A673 (cell line): ENCODE data around the gene RIPOR3. TPM values are rescaled to one million over a fixed set of nuclear protein-coding genes. Genes with fewer than 3 reads are reported as not detected.

Source experiments
- BruUV-seq: library from RNA; stranded (reverse); fragments of 400-500 nt; replicated peaks from 2 replicates; lab custom pipeline; 2021; lab: Mats Ljungman, UMichigan
- CTCF ChIA-PET: fragments of 300-600 bp; sonication (Branson Sonifier 250); formaldehyde crosslinking; loops from one replicate; lab custom pipeline; 2022; ENCODE audit warnings: antibody characterized with exemption; lab: Charles Lee
- POLR2A ChIA-PET: fragments of 300-600 bp; sonication (Branson Sonifier 250); formaldehyde crosslinking; loops from one replicate; lab custom pipeline; 2022; ENCODE audit warnings: antibody characterized with exemption; ENCODE audit not compliant: low non-redundant PET; lab: Charles Lee
- DNase-seq: peaks from one replicate; pipeline ENCODE4 v3.0.0-alpha.2; 2015; ENCODE audit warnings: low spot score
- H3K27ac ChIP-seq: fragments of 200-600 bp; sonication (generic); 2 replicates; pipeline ENCODE4 v1.5.1; 2016; ENCODE audit warnings: mixed run types, low read depth, mild to moderate bottlenecking, mixed read lengths, antibody characterized with exemption, low read length; ENCODE audit not compliant: poor library complexity, severe bottlenecking
- H3K27me3 ChIP-seq: fragments of 200-600 bp; sonication (generic); replicated peaks from 2 replicates; pipeline ENCODE4 v1.6.1; 2017; ENCODE audit warnings: mixed run types, low read depth, mild to moderate bottlenecking, mixed read lengths, antibody characterized with exemption, low read length; ENCODE audit not compliant: insufficient read depth, poor library complexity
- H3K36me3 ChIP-seq: fragments of 200-600 bp; sonication (generic); 2 replicates; pipeline ENCODE4 v1.6.1; 2016; ENCODE audit warnings: mixed run types, mild to moderate bottlenecking, mixed read lengths, antibody characterized with exemption, low read length; ENCODE audit not compliant: insufficient read depth, poor library complexity, severe bottlenecking
- H3K4me1 ChIP-seq: fragments of 200-600 bp; sonication (generic); 2 replicates; pipeline ENCODE4 v1.6.1; 2017; ENCODE audit warnings: mixed run types, mild to moderate bottlenecking, mixed read lengths, antibody characterized with exemption, low read length; ENCODE audit not compliant: insufficient read depth, poor library complexity, severe bottlenecking
- H3K4me3 ChIP-seq: fragments of 200-600 bp; sonication (generic); 2 replicates; pipeline ENCODE4 v1.5.1; 2016; ENCODE audit warnings: low read depth, mixed run types, mild to moderate bottlenecking, mixed read lengths, low read length; ENCODE audit not compliant: poor library complexity, severe bottlenecking
- H3K9me3 ChIP-seq: fragments of 200-600 bp; sonication (generic); 2 replicates; pipeline ENCODE4 v1.6.1; 2016; ENCODE audit warnings: mixed run types, low read depth, mild to moderate bottlenecking, mixed read lengths, antibody characterized with exemption, low read length; ENCODE audit not compliant: poor library complexity, severe bottlenecking
- EZH2 ChIP-seq: fragments of 200-600 bp; sonication (generic); IDR thresholded peaks from 2 replicates; pipeline ENCODE4 v1.6.1; 2017; ENCODE audit warnings: borderline replicate concordance, low read depth, mild to moderate bottlenecking, mixed read lengths, antibody characterized with exemption, low read length; ENCODE audit not compliant: poor library complexity, severe bottlenecking
- intact Hi-C: fragments of 100-400 bp; cut with micrococcal nuclease; formaldehyde crosslinking; loops from one replicate; pipeline ENCODE4 v1.10.0; 2022; ENCODE audit not compliant: unreplicated experiment
- total RNA-seq: library from RNA; stranded (reverse); gene quantifications from 2 replicates; pipeline ENCODE4 v1.2.3, GENCODE V29; 2021
- TF ChIP-seq, protein P1 (sequence below): fragments of 300-800, 200-600 bp; sonication (generic); conservative IDR thresholded peaks from 2 replicates; pipeline ENCODE4 v1.5.1; 2017; ENCODE audit warnings: low read depth, mild to moderate bottlenecking, antibody characterized with exemption, low read length, moderate library complexity, mixed read lengths

RIPOR3 gene
- total RNA-seq, 1 experiment from 2014 or later: 19.1 TPM

GRCh38 chr20:50628853-50629669 is 62.3 kb downstream of the RIPOR3 start:
- Histone ChIP-seq H3K4me3 (no peak overlapping the region), H3K36me3 (no peaks in the 10 kb centered on the region), H3K4me1 (peaks cover 21% of the 10 kb centered on the region), H3K27me3 (no peaks in the 10 kb centered on the region), H3K27ac (peak overlapping the region; percentile 65), H3K9me3 (no peaks in the 10 kb centered on the region)
- no peak for TF ChIP-seq EZH2
- TF ChIP-seq, protein P1, sequence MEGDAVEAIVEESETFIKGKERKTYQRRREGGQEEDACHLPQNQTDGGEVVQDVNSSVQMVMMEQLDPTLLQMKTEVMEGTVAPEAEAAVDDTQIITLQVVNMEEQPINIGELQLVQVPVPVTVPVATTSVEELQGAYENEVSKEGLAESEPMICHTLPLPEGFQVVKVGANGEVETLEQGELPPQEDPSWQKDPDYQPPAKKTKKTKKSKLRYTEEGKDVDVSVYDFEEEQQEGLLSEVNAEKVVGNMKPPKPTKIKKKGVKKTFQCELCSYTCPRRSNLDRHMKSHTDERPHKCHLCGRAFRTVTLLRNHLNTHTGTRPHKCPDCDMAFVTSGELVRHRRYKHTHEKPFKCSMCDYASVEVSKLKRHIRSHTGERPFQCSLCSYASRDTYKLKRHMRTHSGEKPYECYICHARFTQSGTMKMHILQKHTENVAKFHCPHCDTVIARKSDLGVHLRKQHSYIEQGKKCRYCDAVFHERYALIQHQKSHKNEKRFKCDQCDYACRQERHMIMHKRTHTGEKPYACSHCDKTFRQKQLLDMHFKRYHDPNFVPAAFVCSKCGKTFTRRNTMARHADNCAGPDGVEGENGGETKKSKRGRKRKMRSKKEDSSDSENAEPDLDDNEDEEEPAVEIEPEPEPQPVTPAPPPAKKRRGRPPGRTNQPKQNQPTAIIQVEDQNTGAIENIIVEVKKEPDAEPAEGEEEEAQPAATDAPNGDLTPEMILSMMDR: no peak
- intact Hi-C loops: no loop called here
- BruUV-seq: no TSS peak
- ChIA-PET POLR2A (no interaction called here), CTCF (no interaction called here)
- no peak for DNase-seq

GRCh38 chr20:50628332-50628731 is 63.0 kb downstream of the RIPOR3 start:
- peak; percentile 47 for DNase-seq
- no peak for TF ChIP-seq EZH2
- TF ChIP-seq, protein P1: no peak

DNA sequence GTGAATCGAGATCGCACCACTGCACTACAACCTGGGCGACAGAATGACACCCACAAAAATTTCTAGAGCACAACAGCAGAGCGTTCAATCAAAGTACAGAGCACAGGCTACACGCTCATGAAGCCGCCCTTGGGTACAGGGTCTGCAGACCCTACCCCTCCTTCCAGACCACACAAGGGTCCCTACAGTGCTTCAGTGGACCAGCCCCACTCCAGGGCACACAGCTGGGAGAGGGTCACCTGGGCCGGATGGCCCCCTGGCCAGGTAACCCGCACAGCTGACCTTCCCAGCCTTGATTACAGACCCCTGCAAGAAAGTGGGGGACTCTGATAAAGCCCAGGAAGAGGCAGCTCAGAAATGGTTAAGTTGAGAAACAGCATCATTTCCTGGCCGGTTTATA is 63.6 kb downstream of the RIPOR3 start:
- intact Hi-C loops: no loop called here
- Histone ChIP-seq H3K4me3 (no peak overlapping the region), H3K27me3 (no peaks in the 10 kb centered on the region), H3K4me1 (peaks cover 21% of the 10 kb centered on the region), H3K27ac (peak overlapping the region; percentile 65), H3K36me3 (no peaks in the 10 kb centered on the region), H3K9me3 (no peaks in the 10 kb centered on the region)
- no peak for DNase-seq
- TF ChIP-seq, protein P1: no peak
- TF ChIP-seq EZH2: no peak
- ChIA-PET POLR2A (no interaction called here), CTCF (interaction anchor here (0.6 to 0.7 kb wide), 2 partner anchors 114 to 167 kb away, joined by 3 to 5 read pairs; partner anchors contain the start of gene BCAS4)
- BruUV-seq: no TSS peak

More at GRCh38 chr20:50628332-50628731, 63.0 kb downstream of the RIPOR3 start:
- H3K36me3 ChIP-seq: no peaks in the 10 kb centered on the region
- H3K4me1 ChIP-seq: peaks cover 21% of the 10 kb centered on the region
- no peak overlapping the region for H3K4me3 ChIP-seq
- H3K9me3 ChIP-seq: no peaks in the 10 kb centered on the region
- no TSS peak for BruUV-seq
- no peaks in the 10 kb centered on the region for H3K27me3 ChIP-seq
- intact Hi-C loops: no loop called here
- CTCF ChIA-PET: interaction anchor here (0.6 kb wide), 1 partner anchor 167 kb away, joined by 3 read pairs; the partner anchor contains the start of gene BCAS4
- H3K27ac ChIP-seq: peak overlapping the region; percentile 65
- POLR2A ChIA-PET: no interaction called here
